Astrocyte of the hippocampus (primary cell): Measurements from ENCODE around the gene ELMO1.

Experiments
- DNase-seq: peaks from one replicate; pipeline ENCODE4 v3.0.0; 2011; ENCODE audit warnings: low read depth, low spot score

The ELMO1 gene, protein sequence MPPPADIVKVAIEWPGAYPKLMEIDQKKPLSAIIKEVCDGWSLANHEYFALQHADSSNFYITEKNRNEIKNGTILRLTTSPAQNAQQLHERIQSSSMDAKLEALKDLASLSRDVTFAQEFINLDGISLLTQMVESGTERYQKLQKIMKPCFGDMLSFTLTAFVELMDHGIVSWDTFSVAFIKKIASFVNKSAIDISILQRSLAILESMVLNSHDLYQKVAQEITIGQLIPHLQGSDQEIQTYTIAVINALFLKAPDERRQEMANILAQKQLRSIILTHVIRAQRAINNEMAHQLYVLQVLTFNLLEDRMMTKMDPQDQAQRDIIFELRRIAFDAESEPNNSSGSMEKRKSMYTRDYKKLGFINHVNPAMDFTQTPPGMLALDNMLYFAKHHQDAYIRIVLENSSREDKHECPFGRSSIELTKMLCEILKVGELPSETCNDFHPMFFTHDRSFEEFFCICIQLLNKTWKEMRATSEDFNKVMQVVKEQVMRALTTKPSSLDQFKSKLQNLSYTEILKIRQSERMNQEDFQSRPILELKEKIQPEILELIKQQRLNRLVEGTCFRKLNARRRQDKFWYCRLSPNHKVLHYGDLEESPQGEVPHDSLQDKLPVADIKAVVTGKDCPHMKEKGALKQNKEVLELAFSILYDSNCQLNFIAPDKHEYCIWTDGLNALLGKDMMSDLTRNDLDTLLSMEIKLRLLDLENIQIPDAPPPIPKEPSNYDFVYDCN

DNA sequence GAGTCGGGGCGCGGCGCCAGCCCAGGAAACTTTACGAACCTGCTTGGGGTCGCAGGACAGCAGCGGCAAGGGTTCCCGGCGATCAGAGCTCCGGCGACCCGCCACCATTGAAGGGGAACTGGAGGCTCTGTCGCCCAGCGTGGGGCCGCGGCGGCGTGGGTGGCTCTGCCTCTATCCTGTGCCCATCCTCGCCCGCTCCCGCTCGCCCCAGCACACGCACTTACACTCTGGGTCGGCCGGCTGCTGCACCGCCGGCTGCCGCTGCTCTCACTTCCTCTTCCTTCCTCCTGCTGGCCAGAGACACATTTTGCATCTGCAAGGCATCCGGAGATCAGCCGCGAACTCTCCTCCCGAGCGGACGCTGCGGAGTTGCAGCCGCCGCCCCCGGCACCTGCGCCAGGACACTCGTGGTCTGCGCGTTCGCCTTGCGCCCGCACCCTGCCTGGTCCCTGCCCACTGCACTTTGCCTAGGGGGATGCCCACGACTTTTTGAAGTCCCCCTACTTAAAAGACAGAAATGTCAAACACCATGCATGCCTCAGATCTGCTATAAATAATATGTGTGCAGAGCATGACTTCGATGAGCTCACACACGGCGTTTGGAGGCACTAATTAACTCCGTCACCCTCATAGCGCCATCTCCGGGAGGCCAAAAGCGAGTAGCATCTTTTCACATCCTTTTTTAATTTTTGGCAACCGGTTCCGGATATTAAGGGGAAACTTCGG, at the start of gene ELMO1:
ELMO1 (minus strand) TSS at position 229 of the 726 bp plus-strand sequence. CDS start 106,174 bp downstream, outside the sequence.
- peak; percentile 86 for DNase-seq

DNA sequence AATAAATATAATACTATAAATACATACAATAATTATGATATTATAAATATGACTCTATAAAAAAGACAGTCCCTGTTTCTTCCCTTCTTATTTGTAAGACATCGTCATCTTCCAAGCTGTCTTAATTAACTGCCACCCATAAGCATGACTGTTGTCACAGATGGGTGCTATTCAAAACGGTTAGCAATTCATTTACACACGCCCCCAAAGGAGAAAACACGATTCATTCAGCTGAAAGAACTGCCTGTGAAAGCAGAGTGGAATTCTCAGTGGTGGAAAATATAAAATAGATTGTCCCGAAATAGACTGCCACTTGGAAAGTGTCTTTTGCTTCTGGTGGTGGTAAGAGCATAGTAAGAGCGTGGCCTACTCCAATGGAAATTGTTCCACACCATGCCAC, 48.9 kb upstream of the ELMO1 start:
- no peak for DNase-seq

DNA sequence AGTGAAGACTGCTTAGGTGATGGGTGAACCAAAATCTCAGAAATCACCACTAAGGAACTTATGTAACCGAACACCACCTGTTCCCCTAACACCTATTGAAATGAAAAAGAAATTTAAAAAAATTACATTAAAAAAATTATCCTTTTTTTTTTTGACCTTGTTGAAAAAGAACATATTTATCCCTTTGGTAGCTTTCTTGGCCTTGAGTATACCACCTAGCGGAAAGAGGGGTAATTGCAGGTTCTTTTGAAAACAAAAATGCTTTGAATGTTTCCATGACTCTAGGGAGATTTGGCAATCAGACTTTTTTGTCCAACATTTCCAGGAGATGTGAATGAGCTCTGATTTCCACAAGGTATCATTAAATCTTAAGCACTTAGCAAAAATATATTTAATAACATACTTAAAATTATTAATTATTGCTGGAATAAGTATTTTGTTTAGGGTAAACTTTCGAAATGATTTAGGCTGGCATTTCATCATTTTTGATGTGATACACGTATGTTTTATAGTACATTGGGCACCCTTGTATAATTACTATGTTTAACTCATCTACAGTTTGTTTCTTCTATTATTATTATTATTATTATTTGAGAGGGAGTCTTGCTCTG, 47.0 kb upstream of the ELMO1 start:
- peak; percentile 64 for DNase-seq

DNA sequence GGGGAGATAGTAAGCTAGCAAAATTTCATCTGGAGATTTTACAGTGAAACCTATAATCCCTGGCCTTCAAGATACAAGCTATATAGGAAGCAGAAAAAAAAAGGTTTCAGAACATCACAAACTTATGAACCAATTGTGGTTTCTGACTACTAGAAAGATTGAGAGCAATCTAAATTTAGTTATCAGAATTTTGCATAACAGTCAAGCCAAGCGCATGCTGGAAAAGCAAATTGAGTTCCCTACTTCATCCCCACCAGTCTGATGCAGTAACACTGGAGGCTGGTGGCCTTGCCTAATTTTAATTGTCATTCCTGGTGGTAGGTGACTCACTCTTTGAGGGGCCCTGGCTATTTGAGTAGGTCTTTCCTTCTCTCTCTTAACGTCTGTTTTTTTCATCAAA, 46.3 kb upstream of the ELMO1 start:
- DNase-seq: peak; percentile 28

DNA sequence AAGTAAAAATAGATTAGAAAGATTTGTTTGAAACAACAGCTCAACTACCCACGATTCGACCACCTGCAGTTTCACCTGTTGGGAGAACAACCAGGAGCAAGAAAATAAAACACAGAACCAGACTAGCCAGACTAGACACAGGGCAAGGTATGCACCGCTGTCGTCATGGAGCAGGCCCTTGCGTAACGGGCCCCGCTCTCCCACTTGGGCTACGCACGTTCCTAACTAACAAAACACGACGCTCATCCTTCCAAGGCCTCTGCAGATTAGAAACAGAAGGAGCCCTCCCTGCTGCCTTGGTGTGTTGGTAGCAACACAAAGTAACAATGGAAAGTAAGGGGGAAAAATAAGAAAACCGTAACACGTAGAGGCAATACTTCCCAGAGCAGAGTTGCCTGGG, 45.1 kb upstream of the ELMO1 start:
- no peak for DNase-seq

DNA sequence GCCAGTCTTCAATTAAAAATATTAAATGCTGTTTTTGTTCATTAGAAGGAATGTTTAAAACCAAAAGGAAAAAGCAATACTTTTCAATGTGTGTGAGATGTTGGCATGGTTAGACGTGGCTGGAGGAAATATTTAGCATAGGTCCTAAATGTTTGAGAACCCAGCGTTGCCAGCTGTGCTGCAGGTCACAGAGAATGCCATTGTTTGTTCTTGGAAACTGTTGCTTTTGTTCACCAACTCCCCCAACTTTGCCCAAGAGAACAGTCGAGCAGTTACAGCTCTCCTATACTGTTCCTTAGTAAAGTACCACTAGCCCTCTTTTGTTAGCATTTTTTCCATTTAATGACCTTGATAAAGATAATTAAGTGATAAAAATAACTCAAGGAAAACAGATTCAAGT, 44.5 kb upstream of the ELMO1 start:
- DNase-seq: no peak

DNA sequence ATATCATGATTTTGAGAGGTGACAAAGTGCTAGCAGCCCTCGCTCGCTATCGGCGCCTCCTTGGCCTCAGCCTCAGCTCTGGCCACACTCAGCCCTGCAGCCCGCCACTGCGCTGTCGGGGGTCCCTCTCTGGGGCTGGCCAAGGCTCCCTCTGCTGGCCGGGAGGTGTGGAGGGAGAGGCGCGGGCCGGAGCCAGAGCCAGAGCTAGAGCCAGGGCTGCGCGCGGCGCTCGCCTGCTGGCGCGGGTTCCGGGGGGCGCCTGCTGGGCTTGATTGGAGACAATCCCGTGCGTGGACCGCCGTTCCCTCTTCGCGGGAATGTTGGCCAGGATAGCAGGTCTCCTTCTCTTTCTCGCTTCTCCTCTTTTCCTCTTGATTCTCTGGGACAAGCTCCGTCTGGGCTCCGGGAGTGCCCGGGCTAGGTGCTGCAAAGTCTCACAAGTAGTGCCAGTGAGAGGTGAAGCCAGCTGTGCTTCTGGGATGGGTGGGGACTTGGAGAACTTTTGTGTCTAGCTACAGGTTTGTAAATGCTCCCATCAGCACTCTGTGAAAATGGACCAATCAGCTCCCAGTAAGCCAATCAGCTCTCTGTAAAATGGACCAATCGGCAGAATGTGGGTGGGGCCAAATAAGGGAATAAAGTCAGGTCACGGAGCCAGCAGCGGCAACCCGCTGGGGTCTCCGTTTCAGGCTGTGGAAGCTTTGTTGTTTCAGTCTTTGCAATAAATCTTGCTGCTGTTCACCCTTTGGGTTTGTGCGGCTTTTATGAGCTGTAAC, 43.4 kb upstream of the ELMO1 start:
- DNase-seq: no peak

DNA sequence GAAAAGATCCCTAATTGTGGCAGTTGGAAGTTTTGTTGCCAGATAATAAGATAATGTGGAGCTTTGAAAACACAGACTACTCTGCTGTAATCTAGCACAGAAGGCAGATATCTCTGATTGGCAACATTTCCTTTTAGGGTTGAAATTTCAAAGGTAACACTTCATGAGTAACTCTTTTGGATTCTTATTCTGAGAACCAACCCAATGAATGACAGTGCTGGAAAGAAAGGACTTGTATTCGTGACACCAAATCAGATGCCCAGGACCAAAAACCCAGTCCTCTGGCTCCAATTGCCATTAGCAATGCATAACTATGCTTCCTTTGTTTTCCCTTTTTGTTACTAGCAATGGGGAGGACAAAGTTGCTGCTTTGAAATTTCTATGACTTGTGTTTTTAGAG, 41.0 kb upstream of the ELMO1 start:
- peak; percentile 51 for DNase-seq

DNA sequence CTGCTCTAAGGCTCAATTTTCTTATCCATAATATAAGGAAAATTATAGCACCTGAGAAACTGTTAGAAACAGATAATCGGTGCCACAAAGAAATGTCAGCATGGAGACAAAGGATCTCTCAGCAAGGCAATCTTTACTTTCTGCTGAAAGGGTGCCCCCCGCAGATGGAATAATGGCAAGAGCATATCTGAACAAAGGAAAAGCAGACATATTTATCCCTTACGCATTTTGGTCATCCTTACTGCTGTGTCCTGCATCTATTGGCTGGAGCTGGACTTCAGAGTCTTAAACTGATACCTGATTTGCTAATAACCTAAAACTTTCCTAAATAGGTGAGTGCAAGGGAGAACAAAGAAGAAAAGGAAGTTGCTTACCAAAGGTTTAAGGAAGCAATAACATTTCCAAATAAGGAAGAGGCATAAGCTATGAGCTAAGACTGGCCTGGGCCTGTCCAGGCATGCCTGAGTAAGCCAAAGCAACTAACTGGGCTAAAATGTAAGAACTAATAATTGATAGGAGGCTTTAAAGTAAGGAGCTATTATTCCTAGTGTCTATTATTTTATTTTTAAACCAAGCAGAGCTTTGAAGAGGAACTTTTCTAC, 39.6 kb upstream of the ELMO1 start:
- DNase-seq: peak; percentile 33

DNA sequence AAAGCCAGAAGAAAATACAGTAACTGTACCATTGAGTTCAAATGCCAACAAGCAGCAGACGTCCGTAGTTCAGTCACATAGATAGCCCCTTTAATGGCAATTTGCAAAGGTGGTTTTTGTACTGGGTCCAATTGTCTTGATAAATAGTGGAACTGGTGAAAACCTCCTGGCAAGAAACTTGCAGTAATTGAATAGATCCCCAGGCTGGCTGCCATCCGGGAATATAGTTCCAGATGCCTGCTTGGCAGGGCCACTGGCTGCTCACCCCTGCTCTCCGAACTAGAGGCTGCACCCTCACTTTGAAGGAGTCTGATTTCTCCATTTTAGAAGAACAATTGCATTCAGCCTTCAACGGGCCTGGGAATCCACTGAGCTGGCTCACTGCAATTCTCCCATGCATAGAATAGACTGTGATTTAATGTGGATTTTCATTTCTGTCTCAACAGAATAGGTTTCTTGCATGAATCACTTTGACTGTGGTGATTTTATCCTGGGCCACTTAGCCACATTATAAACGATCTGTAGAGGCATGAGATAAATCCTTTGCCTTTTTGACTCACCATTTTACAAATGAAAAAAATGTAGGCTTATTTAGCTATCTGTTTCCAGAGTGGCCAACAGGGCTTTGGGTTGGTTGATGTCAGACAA, 35.9 kb upstream of the ELMO1 start:
- DNase-seq: peak; percentile 56

DNA sequence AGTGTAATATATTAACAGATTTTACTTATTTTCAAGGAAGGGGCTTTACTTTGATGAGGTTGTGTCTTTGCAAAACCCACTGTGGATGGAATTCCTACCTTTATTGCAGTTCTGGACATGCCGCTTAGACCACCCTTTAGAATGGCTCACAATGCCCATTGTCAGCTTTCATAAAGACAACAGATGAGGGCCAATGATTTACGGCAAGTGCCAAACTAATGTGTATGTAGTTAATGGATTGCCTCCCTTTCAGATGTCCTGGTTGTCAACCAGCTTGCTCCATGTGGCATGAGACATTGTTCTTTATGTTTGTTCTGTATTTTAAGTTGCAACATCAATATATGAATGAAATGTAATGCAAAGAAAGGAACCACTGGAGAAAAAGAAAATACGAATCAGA, 35.0 kb upstream of the ELMO1 start:
- no peak for DNase-seq

DNA sequence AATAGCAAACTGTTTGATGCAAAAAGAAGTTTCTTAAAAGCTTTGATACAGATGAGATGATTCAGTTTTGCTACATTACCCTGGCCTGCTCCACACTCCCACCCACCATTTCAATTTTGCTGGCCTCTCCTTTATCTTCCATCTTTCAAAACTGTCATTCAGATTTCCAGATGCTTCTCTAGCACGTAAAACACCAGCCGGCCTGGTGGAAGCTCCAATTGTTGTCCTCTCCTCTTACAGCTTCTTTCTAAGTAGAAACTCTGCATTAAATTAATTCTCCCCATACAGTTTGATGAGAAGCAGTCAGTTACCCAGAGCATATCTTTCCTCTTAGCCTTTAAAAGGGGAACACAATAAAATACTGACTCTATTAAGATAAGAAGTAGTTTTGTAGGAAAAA, 34.3 kb upstream of the ELMO1 start:
- DNase-seq: no peak

DNA sequence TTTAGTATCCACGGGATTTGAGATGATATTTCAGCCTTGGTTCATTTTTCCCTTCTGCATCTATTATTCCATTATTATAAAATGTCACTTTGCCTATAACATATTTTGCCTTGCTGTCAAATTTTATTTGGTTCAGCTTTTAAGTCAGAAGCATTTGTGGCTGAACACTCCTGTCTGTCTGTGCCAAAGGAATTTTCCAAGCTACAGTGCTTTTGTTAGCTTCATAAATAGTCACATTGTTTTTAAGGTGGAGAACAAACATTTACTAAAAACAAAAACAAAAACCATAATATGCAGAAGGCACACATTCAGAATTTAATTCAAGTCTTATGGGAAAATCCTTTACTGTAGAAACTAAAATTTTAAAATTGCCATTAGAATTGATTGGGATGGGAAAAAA, 33.8 kb upstream of the ELMO1 start:
- DNase-seq: no peak

DNA sequence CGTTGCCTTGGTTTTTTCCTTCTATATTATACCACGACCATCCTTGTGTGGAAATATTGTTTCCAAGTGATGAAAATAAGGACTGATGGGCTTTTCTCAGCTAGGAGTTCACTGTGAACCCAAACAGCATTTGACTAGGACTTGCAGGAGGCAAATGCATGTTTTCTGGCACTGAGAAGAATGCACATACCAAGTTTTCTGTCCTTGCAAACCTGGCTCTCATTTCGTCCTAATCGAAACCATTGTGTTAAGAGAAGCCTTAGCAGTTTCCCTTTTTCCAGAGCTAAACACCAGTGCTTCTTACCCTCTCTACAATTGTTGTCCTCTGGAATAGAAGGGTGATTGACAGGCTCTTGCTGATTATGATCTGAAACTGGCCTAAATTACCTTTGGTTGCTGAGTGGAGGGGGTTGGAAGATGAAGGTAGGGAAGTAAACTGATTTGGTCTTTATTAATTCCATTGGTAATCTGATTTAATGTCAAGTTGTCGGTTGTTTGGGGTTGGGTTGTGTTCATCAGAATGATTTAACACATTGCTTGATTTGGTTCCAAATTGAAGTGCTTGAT, 33.1 kb upstream of the ELMO1 start:
- no peak for DNase-seq

DNA sequence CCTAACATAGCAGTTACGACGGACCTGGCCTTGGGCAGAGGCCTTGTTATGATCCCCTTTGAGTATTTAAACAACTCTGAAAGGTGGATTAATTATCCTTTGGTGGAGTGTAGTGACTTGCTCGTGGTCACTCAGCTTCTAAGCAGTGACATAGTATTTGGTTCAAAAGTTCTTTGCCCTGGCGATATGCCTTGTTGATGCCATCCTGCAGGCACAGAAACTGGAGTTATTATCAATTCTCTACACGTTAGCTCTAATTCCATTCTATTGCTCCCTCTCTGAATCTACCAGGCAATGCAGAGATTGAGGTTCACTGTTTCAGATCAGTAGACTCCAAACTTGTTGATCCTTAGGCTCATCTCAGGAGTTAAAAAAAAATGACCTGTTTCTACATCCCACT, 32.5 kb upstream of the ELMO1 start:
- DNase-seq: no peak

DNA sequence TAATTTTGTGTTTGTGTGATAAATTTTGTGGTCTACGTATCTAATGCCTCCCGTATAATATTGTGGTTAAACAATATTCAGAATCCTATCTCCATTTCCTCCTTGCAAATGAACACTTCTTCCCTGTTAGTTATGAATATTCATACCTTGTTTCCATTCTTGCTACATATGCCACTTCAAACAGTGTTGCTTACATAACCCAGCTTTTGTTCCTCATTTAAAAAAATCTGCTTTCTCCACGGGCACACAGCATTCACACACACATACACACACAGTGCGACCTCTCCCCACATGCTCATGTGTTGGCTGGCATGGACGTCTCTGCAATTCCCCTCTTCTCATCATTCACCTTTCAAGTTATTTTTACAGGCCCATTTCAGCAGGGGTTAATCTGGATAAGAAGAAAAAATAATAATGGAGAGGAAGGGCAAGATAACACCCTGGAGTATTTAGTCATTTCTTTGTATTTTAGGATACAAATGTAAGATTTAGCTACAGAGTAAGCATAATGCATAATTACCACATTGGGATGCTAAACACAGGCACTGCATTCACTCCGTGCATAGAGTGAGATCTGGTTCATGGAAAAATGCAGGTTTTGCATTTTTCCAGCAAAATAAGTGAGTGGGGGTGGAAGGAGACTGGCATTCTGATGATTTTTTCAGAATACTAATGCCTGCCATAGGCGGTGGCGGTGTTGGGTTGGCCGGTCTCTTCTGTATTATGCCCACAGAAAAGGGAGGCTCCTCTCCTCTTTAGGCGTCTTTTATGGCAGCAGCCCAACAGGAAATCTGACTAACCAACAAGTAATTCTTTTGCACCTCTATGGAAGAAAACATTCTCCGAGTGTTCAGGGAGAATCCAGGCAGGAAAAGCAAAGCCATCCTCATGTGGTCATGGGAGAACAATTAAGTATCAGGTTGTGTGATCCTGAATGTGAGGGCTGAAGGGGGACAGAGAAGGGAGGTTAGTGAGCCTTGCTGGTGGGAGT, 31.7 kb upstream of the ELMO1 start:
- DNase-seq: peak; percentile 67

DNA sequence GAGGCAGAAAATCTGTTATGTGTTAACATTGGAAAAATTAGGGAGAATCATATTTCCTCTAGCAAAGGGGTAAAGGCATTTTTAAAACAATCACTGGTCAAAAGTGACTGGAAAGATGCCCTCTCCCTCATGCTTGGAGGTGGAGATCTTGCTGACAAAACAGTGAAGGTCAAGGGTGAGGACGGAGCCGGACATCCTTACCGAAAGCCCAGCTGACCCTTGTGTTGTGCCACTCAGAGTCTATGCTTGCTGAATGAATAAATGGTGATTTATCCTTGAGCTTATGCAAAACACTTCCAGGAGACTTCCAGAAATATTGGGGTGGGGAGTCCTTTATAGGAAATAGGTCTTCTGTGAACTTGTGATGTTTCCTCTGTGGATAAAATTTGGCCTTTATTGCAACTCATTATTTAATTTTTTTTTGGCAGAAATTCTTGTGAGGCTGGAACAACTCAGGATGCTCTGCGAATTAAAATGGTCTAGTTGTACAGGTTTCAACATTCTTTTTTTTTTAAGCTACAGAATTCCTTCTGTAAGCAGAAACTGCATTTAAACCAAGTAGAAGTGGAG, 28.3 kb upstream of the ELMO1 start:
- DNase-seq: no peak

DNA sequence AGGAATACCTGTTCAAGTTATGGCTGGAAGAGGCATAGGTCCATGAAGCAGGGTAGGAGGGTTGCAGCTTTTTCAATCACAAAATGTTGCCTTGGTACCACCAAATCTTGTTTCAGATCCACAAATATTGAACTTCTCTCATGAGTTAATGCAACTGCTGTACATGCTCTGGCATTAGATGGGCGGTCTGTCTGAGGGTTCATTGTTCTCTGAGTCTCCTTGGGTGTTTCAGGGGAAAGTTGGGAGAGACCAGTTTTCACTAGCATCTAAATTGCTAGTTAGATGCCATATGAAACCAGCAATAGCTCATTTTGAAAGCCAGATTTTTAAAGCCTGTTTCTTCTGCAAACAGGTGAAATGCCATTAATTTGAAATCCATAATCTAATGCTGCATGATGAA, 27.8 kb upstream of the ELMO1 start:
- DNase-seq: no peak
